H1 (cell line): ENCODE results near the gene RAPGEF5. TPM values are rescaled to one million over a fixed set of nuclear protein-coding genes. Genes with fewer than 3 reads are reported as not detected.

Source experiments
- CTCF ChIA-PET: fragments of 300-600 bp; sonication (Branson Sonifier 250); formaldehyde crosslinking; loops from one replicate; lab custom pipeline; 2021; ENCODE audit not compliant: partially characterized antibody; lab: Charles Lee
- POLR2A ChIA-PET: fragments of 300-600 bp; sonication (Branson Sonifier 250); formaldehyde crosslinking; loops from one replicate; lab custom pipeline; 2021; ENCODE audit warnings: inconsistent platforms; ENCODE audit not compliant: partially characterized antibody; lab: Charles Lee
- DNase-seq, 2 experiments: peaks; one replicate each; pipeline versions ENCODE4 v3.0.0 to v3.0.0-alpha.2; 2010 to 2022; ENCODE audit warnings: low spot score in 2 of 2, low read depth in 1 of 2, mixed read lengths in 1 of 2
- FAIRE-seq: peaks from 2 replicates; lab custom pipeline; 2011; peaks lifted over from hg19 to GRCh38; lab: Jason Lieb, UNC
- H2AFZ ChIP-seq: 2 replicates; pipeline ENCODE4 v1.8.1; 2012; ENCODE audit warnings: low read length, inconsistent platforms
- H2AK5ac ChIP-seq: 2 replicates; pipeline ENCODE4 v1.6.1; 2013; ENCODE audit warnings: low read depth, low read length
- H2BK120ac ChIP-seq: replicated peaks from 2 replicates; pipeline ENCODE3; 2013; ENCODE audit warnings: low read depth, low read length, inconsistent platforms
- H2BK12ac ChIP-seq: 2 replicates; pipeline ENCODE4 v1.6.1; 2013; ENCODE audit warnings: low read depth, low read length
- H2BK15ac ChIP-seq: 2 replicates; pipeline ENCODE4 v1.6.1; 2013; ENCODE audit warnings: low read length
- H2BK20ac ChIP-seq: 2 replicates; pipeline ENCODE4 v1.6.1; 2013; ENCODE audit warnings: low read length
- H2BK5ac ChIP-seq: 2 replicates; pipeline ENCODE4 v1.6.1; 2013; ENCODE audit warnings: low read depth, low read length
- H3K14ac ChIP-seq: 2 replicates; pipeline ENCODE4 v1.6.1; 2013; ENCODE audit warnings: inconsistent platforms; ENCODE audit not compliant: insufficient read length
- H3K18ac ChIP-seq: 2 replicates; pipeline ENCODE4 v1.6.1; 2013; ENCODE audit warnings: low read length; ENCODE audit errors: extremely low read depth
- H3K23ac ChIP-seq: 2 replicates; pipeline ENCODE4 v1.6.1; 2013; ENCODE audit warnings: inconsistent platforms; ENCODE audit not compliant: insufficient read length
- H3K23me2 ChIP-seq: 2 replicates; pipeline ENCODE4 v1.6.1; 2013; ENCODE audit warnings: low read depth, low read length
- H3K27ac ChIP-seq: 2 replicates; pipeline ENCODE4 v1.6.1; 2011; ENCODE audit warnings: low read depth, low read length, inconsistent platforms
- H3K27me3 ChIP-seq, 4 experiments: replicated peaks in 1 of 4; 1 replicate in 1 of 4; 2 replicates in 3 of 4; pipeline versions ENCODE4 v1.6.1 to v1.8.1; 2011 to 2013; ENCODE audit warnings: low read length in 3 of 4, mild to moderate bottlenecking in 3 of 4, inconsistent platforms in 2 of 4, mixed read lengths in 2 of 4, moderate library complexity in 1 of 4; ENCODE audit not compliant: control insufficient read depth in 3 of 4, insufficient read depth in 3 of 4; ENCODE audit errors: extremely low read depth in 1 of 4
- H3K36me3 ChIP-seq, 4 experiments: 2 replicates each; pipeline versions ENCODE4 v1.6.1 to v1.8.1; 2011 to 2013; ENCODE audit warnings: mild to moderate bottlenecking in 4 of 4, low read length in 3 of 4, moderate library complexity in 2 of 4, control low read depth in 1 of 4, inconsistent platforms in 1 of 4; ENCODE audit not compliant: insufficient read depth in 4 of 4, control insufficient read depth in 2 of 4
- H3K4ac ChIP-seq: replicated peaks from 2 replicates; pipeline ENCODE3; 2013; ENCODE audit warnings: low read length, low read depth, mixed read lengths, inconsistent platforms; ENCODE audit not compliant: insufficient read length
- H3K4me1 ChIP-seq, 4 experiments: replicated peaks in 1 of 4; 1 replicate in 1 of 4; 2 replicates in 3 of 4; pipeline versions ENCODE4 v1.6.1 to v1.8.1; 2011 to 2013; ENCODE audit warnings: low read length in 3 of 4, inconsistent platforms in 2 of 4, mixed read lengths in 1 of 4; ENCODE audit not compliant: insufficient read depth in 4 of 4, control insufficient read depth in 3 of 4
- H3K4me2 ChIP-seq, 2 experiments: 2 replicates each; pipeline versions ENCODE4 v1.6.1 to v1.8.1; 2011 to 2013; ENCODE audit warnings: low read depth in 2 of 2, low read length in 2 of 2, control low read depth in 1 of 2, inconsistent platforms in 1 of 2, mild to moderate bottlenecking in 1 of 2; ENCODE audit not compliant: insufficient read depth in 1 of 2
- H3K4me3 ChIP-seq, 4 experiments: fragments of 200-600, 300-600 bp in 1 of 4; sonication (generic), shearing (Covaris generic), sonication (Bioruptor Twin) in 1 of 4; 2 replicates each; pipeline versions ENCODE4 v1.5.1 to v1.8.1; 2011 to 2016; ENCODE audit warnings: low read length in 4 of 4, low read depth in 3 of 4, control low read depth in 2 of 4, inconsistent platforms in 2 of 4, mild to moderate bottlenecking in 2 of 4, mixed read lengths in 1 of 4, moderate library complexity in 1 of 4; ENCODE audit not compliant: insufficient read depth in 2 of 4; ENCODE audit errors: extremely low read depth in 1 of 4
- H3K56ac ChIP-seq: replicated peaks from 2 replicates; pipeline ENCODE3; 2013; ENCODE audit warnings: low read depth, mild to moderate bottlenecking, mixed read lengths, low read length, inconsistent platforms; ENCODE audit not compliant: insufficient read length
- H3K79me1 ChIP-seq: 2 replicates; pipeline ENCODE4 v1.6.1; 2013; ENCODE audit warnings: low read depth, low read length, control low read depth
- H3K79me2 ChIP-seq, 2 experiments: 2 replicates each; pipeline versions ENCODE4 v1.6.1 to v1.8.1; 2012 to 2013; ENCODE audit warnings: low read length in 2 of 2, mild to moderate bottlenecking in 2 of 2, inconsistent platforms in 1 of 2; ENCODE audit not compliant: insufficient read depth in 2 of 2, control insufficient read depth in 1 of 2
- H3K9ac ChIP-seq, 4 experiments: replicated peaks in 1 of 4; 1 replicate in 1 of 4; 2 replicates in 3 of 4; pipeline versions ENCODE4 v1.6.1 to v1.8.1; 2011 to 2013; ENCODE audit warnings: low read depth in 3 of 4, low read length in 3 of 4, control low read depth in 2 of 4, mild to moderate bottlenecking in 2 of 4, moderate library complexity in 2 of 4, inconsistent platforms in 1 of 4; ENCODE audit errors: extremely low read depth in 1 of 4
- H3K9me3 ChIP-seq, 2 experiments: 2 replicates each; pipeline versions ENCODE4 v1.6.1 to v1.8.1; 2012 to 2013; ENCODE audit warnings: mild to moderate bottlenecking in 2 of 2, moderate library complexity in 2 of 2, control low read depth in 1 of 2, inconsistent platforms in 1 of 2, low read depth in 1 of 2, low read length in 1 of 2, mixed read lengths in 1 of 2; ENCODE audit not compliant: insufficient read depth in 2 of 2
- H4K20me1 ChIP-seq, 2 experiments: replicated peaks in 1 of 2; 2 replicates each; pipeline versions ENCODE3 to v1.8.1; 2011 to 2013; ENCODE audit warnings: inconsistent platforms in 2 of 2, low read length in 2 of 2, mild to moderate bottlenecking in 1 of 2; ENCODE audit not compliant: insufficient read depth in 2 of 2, control insufficient read depth in 1 of 2
- H4K5ac ChIP-seq: 2 replicates; pipeline ENCODE4 v1.6.1; 2013; ENCODE audit warnings: low read length, low read depth, mixed read lengths, inconsistent platforms; ENCODE audit not compliant: insufficient read length
- H4K8ac ChIP-seq: 2 replicates; pipeline ENCODE4 v1.8.0; 2013; ENCODE audit warnings: mild to moderate bottlenecking, moderate library complexity, low read length, inconsistent platforms; ENCODE audit not compliant: insufficient read depth; ENCODE audit errors: extremely low read depth
- H4K91ac ChIP-seq: replicated peaks from 2 replicates; pipeline ENCODE3; 2013; ENCODE audit warnings: low read length, mixed read lengths, inconsistent platforms; ENCODE audit not compliant: insufficient read length
- ASH2L ChIP-seq: fragments of 200-600, 300-600 bp; sonication (generic); IDR thresholded peaks from one replicate; pipeline ENCODE4 v1.7.1; 2017; ENCODE audit warnings: low read length
- CBX5 ChIP-seq: fragments of 300-800, 300-1000 bp; sonication (generic); IDR thresholded peaks from 2 replicates; pipeline ENCODE4 v1.7.1; 2016; ENCODE audit warnings: antibody characterized with exemption, low read length, low read depth
- CBX8 ChIP-seq: fragments of 300-800, 300-1000 bp; sonication (generic); IDR thresholded peaks from 2 replicates; pipeline ENCODE4 v1.7.1; 2016; ENCODE audit warnings: low read depth, low read length, borderline replicate concordance
- CHD2 ChIP-seq: IDR thresholded peaks from 2 replicates; pipeline ENCODE4 v1.6.1; 2012; ENCODE audit warnings: low read length, improper control_type of control experiment
- KDM4A ChIP-seq: IDR thresholded peaks from one replicate; pipeline ENCODE4 v1.7.1; 2012; ENCODE audit warnings: low read depth, mild to moderate bottlenecking, moderate library complexity, low read length, inconsistent platforms; ENCODE audit not compliant: severe bottlenecking
- MAX ChIP-seq: IDR thresholded peaks from 2 replicates; pipeline ENCODE4 v1.6.1; 2012; ENCODE audit warnings: inconsistent platforms
- POLR2AphosphoS5 ChIP-seq: IDR thresholded peaks from 2 replicates; pipeline ENCODE4 v1.6.1; 2011; ENCODE audit warnings: low read depth, low read length
- POU5F1 ChIP-seq: IDR thresholded peaks from 2 replicates; pipeline ENCODE4 v1.6.1; 2011; ENCODE audit warnings: low read depth, mild to moderate bottlenecking, low read length, moderate library complexity
- RFX5 ChIP-seq: IDR thresholded peaks from 2 replicates; pipeline ENCODE4 v1.6.1; 2011; ENCODE audit warnings: low read depth, low read length, improper control_type of control experiment, borderline replicate concordance
- RXRA ChIP-seq: IDR thresholded peaks from 2 replicates; pipeline ENCODE4 v1.6.1; 2011; ENCODE audit warnings: low read depth, mild to moderate bottlenecking, low read length, moderate library complexity; ENCODE audit not compliant: insufficient read depth
- SIRT6 ChIP-seq: IDR thresholded peaks from one replicate; pipeline ENCODE4 v1.7.1; 2012; ENCODE audit warnings: low read length, inconsistent platforms
- SP1 ChIP-seq: IDR thresholded peaks from 2 replicates; pipeline ENCODE4 v1.6.1; 2011; ENCODE audit warnings: low read depth, low read length
- WGBS, 2 experiments: shearing (Covaris generic) in 1 of 2; methylation state at CpG; one replicate each; pipeline versions ENCODE4 v1.1.6 to v1.1.7; 2013 to 2015; ENCODE audit warnings: low lambda C conversion rate in 2 of 2, mixed read lengths in 2 of 2, inconsistent platforms in 1 of 2, low coverage in 1 of 2, missing lambda C conversion rate in 1 of 2; ENCODE audit not compliant: insufficient replicate concordance in 2 of 2, insufficient coverage in 1 of 2, insufficient read length in 1 of 2; ENCODE audit errors: extremely low coverage in 1 of 2, missing lambda C conversion rate in 1 of 2; 5-methylcytosine and 5-hydroxymethylcytosine counted together
- polyA plus RNA-seq, 7 experiments: library from polyadenylated mRNA; depleted of rRNA in 3 of 7; stranded (reverse) in 5 of 7; unstranded in 2 of 7; fragments of >200 nt in 5 of 7; fragments of 200-250 nt in 2 of 7; gene quantifications; 1 replicate in 5 of 7; 2 replicates in 1 of 7; 4 replicates in 1 of 7; pipeline versions ENCODE4 v1.2.1 to v1.2.3, GENCODE V29; 2011 to 2013; ENCODE audit warnings: missing spikeins in 2 of 7, mixed read lengths in 2 of 7
- total RNA-seq: library from RNA; stranded (reverse); fragmentation: NEBNext Ultra II Directional; extraction: Animal tissue kit (Norgen Biotek cat#: 25700); gene quantifications from 2 replicates; pipeline ENCODE4 v1.2.1, GENCODE V29; 2021

RAPGEF5 gene
- total and polyA plus RNA-seq, 2 of the 8 experiments (the other 6 are each of a cell fraction or from before 2014, with no cell fraction given): 4.4 to 22.9 TPM

DNA sequence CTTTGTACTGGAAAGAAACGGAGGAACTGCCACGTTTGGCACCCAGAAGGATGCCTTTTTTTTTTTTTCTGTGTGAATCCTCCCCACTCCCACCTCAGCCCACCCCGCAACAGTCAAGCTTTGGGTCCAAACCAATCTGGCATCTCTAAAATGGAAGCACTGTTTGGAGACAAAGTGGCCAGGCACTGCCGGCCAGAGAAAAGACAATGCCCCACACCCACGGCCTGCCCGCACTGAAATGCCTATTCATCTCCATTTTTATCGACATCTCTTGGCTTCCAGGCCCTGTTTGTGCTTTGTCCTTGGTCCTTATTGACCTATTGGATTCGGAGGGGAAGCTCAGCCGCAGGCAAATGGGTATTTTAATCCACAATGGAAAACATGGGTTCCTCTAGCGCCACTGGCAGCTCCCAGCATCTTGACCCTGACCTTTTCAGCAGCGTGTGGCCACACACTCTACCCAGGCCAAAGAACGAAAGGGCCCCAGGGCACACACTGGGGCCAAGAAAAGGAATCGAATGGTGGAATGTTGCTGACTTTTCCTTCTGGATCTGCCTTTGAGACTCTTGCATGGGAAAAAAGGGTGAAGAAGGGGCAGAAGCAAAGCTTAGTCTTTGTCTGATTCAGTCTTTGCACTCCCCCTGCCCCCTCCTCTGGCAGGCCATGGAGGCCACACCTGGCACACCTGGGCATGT lies 248.7 kb downstream of the RAPGEF5 start:
- no peak overlapping the region for H3K18ac ChIP-seq

More for the DNA sequence above, 248.7 kb downstream of the RAPGEF5 start:
- H3K4me3 ChIP-seq: no peak overlapping the region
- ChIA-PET POLR2A (interaction anchor here (0.8 kb wide), 1 partner anchor 14 kb away, joined by 3 read pairs; no protein-coding TSS in a partner anchor), CTCF (interaction anchor here (0.6 to 9.0 kb wide), 20 partner anchors 10 to 397 kb away, joined by 3 to 140 read pairs (median 10); partner anchors contain the start of gene STEAP1B)
- no peak overlapping the region for H2AK5ac ChIP-seq
- H2BK5ac ChIP-seq: 0 out of 2 replicates have a peak overlapping the region, but pooled peaks have one; percentile 37
- no peak overlapping the region for H4K5ac ChIP-seq
- no peak overlapping the region for H3K14ac ChIP-seq
- no peaks in the 10 kb centered on the region for H3K36me3 ChIP-seq
- no peak overlapping the region for H3K4ac ChIP-seq
- TF ChIP-seq SIRT6 (no peak), ASH2L (no peak), SP1 (no peak), CHD2 (no peak), CBX5 (no peak), RXRA (no peak), MAX (no peak), RFX5 (no peak), CBX8 (no peak), POLR2AphosphoS5 (no peak), POU5F1 (no peak), KDM4A (no peak)
- no peaks in the 10 kb centered on the region for H4K20me1 ChIP-seq
- DNase-seq: no peak
- WGBS, 2 experiments: 90% methylated on average over 13 of the region's 13 CpGs; no CpG with 5 or more reads in 1 of the 2 experiments
- H2BK20ac ChIP-seq: no peak overlapping the region
- no peak overlapping the region for H2BK12ac ChIP-seq
- no peak overlapping the region for H2BK120ac ChIP-seq
- no peak overlapping the region for H3K4me2 ChIP-seq
- H2AFZ ChIP-seq: no peak overlapping the region
- no peak overlapping the region for H3K23ac ChIP-seq
- H2BK15ac ChIP-seq: no peak overlapping the region
- no peak for FAIRE-seq
- H3K9me3 ChIP-seq: no peaks in the 10 kb centered on the region; a peak in 1 of 4 replicates
- no peak overlapping the region for H4K91ac ChIP-seq
- H3K79me2 ChIP-seq: no peaks in the 10 kb centered on the region
- H3K9ac ChIP-seq: no peak overlapping the region
- H4K8ac ChIP-seq: no peak overlapping the region
- H3K27me3 ChIP-seq: no peaks in the 10 kb centered on the region
- H3K56ac ChIP-seq: no peak overlapping the region
- no peaks in the 10 kb centered on the region for H3K23me2 ChIP-seq
- 0 out of 7 replicates have a peak, but pooled peaks cover 0 to 2% (median 0%) of the 10 kb centered on the region in 4 experiments for H3K4me1 ChIP-seq
- no peaks in the 10 kb centered on the region for H3K79me1 ChIP-seq
- H3K27ac ChIP-seq: no peak overlapping the region
